Measurements from ENCODE around the gene OR1S1.
"Not testable (repeated sequence)": the region's sequence is repeated elsewhere in the genome, so short reads cannot be mapped to it uniquely, and the experiment has no call there.

Gene OR1S1

DNA sequence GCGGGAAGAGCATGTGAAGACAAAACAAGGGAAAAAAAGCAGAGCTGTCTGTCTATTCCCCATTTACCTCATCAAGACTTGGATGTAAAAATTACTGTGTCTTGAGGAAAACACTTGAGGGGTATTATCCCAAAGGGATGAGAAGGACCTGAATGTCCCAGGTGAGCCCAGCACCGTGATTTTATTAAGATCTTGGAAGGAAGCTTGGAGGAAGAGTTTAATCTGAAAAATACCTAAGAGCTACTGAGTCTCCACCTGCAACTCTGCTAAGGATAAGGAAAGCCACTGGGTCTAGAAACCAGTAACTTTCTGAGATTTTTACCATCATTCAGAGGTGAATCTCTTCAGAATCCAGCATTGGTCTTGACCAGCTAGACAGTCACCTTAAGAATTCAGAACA is at the start of gene OR1S1:
Gene OR1S1, plus strand, starts transcription at position 301 of the 400 bp plus-strand sequence.
- not testable (repeated sequence) for H3K36me3 ChIP-seq (ENCODE audit: control insufficient read depth, insufficient read depth, low read length); H3K9me3 ChIP-seq (ENCODE audit: control insufficient read depth, insufficient read depth, low read depth, low read length); H3K9ac ChIP-seq (ENCODE audit: low read length); H3K27me3 ChIP-seq (ENCODE audit: control insufficient read depth, insufficient read depth, low read length); H3K4me3 ChIP-seq (ENCODE audit: low read depth, low read length); H3K4me1 ChIP-seq (ENCODE audit: control insufficient read depth, insufficient read depth, low read length); H3K27ac ChIP-seq (ENCODE audit: low read depth, low read length)

DNA sequence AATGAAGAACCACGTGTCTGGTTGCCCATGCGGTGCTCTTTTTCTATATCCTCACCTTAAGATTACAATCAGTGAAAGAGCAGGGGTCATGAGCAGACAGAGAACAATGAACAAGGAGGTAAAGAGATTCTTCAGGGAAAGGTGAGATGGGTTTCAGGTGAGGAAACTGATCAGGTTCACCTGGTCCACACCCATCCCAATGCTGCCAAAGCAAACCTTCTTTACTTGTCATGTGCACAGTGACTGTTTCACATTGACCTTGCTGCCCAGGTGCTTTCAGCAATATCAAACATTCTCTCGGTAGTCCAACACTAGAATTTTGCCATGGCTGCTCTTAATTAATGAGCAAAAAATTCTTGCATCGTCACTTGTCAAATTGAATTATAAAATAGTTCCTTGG is 48.1 kb upstream of the OR1S1 start:
- Histone ChIP-seq H3K27ac (ENCODE audit: low read depth, low read length) (no peak overlapping the region), H3K9ac (ENCODE audit: low read length) (no peak overlapping the region), H3K4me1 (ENCODE audit: control insufficient read depth, insufficient read depth, low read length) (no peaks in the 10 kb centered on the region), H3K9me3 (ENCODE audit: control insufficient read depth, insufficient read depth, low read depth, low read length) (no peaks in the 10 kb centered on the region), H3K36me3 (ENCODE audit: control insufficient read depth, insufficient read depth, low read length) (no peaks in the 10 kb centered on the region), H3K27me3 (ENCODE audit: control insufficient read depth, insufficient read depth, low read length) (no peaks in the 10 kb centered on the region), H3K4me3 (ENCODE audit: low read depth, low read length) (no peak overlapping the region)

- Histone ChIP-seq H3K4me3 (ENCODE audit: low read depth, low read length) (no peak overlapping the region), H3K4me1 (ENCODE audit: control insufficient read depth, insufficient read depth, low read length) (no peaks in the 10 kb centered on the region), H3K36me3 (ENCODE audit: control insufficient read depth, insufficient read depth, low read length) (no peaks in the 10 kb centered on the region), H3K9me3 (ENCODE audit: control insufficient read depth, insufficient read depth, low read depth, low read length) (no peaks in the 10 kb centered on the region), H3K27me3 (ENCODE audit: control insufficient read depth, insufficient read depth, low read length) (no peaks in the 10 kb centered on the region), H3K27ac (ENCODE audit: low read depth, low read length) (no peak overlapping the region), H3K9ac (ENCODE audit: low read length) (no peak overlapping the region)
Observed at GRCh38 chr11:58164990-58165389, 47.5 kb upstream of the OR1S1 start.

GRCh38 chr11:58165504-58166106 is 46.9 kb upstream of the OR1S1 start:
- Histone ChIP-seq H3K27ac (ENCODE audit: low read depth, low read length) (no peak overlapping the region), H3K36me3 (ENCODE audit: control insufficient read depth, insufficient read depth, low read length) (no peaks in the 10 kb centered on the region), H3K4me1 (ENCODE audit: control insufficient read depth, insufficient read depth, low read length) (no peaks in the 10 kb centered on the region), H3K9ac (ENCODE audit: low read length) (no peak overlapping the region), H3K4me3 (ENCODE audit: low read depth, low read length) (no peak overlapping the region), H3K27me3 (ENCODE audit: control insufficient read depth, insufficient read depth, low read length) (no peaks in the 10 kb centered on the region), H3K9me3 (ENCODE audit: control insufficient read depth, insufficient read depth, low read depth, low read length) (no peaks in the 10 kb centered on the region)

DNA sequence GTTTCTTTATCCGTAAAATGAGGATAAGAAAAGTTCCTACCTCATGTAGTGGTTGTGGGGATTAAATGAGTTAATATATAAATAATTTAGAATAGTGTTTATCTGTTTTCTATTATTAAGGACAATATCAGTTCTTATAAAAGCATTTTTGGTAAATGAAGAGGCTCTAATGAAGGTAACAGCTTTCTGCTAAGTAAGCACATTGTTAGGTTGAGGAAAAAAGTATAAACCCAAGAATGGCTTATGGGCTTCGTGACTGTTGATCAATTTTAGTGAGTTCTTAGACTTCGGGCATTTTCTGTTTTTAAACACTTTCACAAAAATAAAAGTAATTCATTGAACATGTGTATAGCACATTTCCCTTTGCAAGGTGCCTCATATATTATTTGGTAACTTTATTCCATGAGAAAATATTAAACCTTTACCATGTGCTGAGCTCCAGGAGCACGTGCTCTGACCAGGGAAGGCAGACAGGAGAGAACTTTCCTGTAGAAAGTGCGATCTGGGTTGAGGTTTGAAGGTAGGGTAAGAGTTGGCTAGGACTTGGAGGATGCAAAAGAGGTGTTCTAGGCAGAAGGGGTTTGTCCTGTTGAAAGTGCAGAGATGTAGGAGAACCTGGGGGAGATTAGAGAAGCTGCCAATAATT is 35.0 kb upstream of the OR1S1 start:
- Histone ChIP-seq H3K4me1 (ENCODE audit: control insufficient read depth, insufficient read depth, low read length) (0 out of 2 replicates have a peak, but pooled peaks cover 3% of the 10 kb centered on the region), H3K36me3 (ENCODE audit: control insufficient read depth, insufficient read depth, low read length) (no peaks in the 10 kb centered on the region), H3K27me3 (ENCODE audit: control insufficient read depth, insufficient read depth, low read length) (no peaks in the 10 kb centered on the region), H3K9ac (ENCODE audit: low read length) (no peak overlapping the region), H3K27ac (ENCODE audit: low read depth, low read length) (no peak overlapping the region), H3K9me3 (ENCODE audit: control insufficient read depth, insufficient read depth, low read depth, low read length) (no peaks in the 10 kb centered on the region), H3K4me3 (ENCODE audit: low read depth, low read length) (no peak overlapping the region)

GRCh38 chr11:58178444-58178843 is 34.1 kb upstream of the OR1S1 start:
- Histone ChIP-seq H3K36me3 (ENCODE audit: control insufficient read depth, insufficient read depth, low read length) (no peaks in the 10 kb centered on the region), H3K27me3 (ENCODE audit: control insufficient read depth, insufficient read depth, low read length) (no peaks in the 10 kb centered on the region), H3K9ac (ENCODE audit: low read length) (no peak overlapping the region), H3K4me3 (ENCODE audit: low read depth, low read length) (no peak overlapping the region), H3K27ac (ENCODE audit: low read depth, low read length) (no peak overlapping the region), H3K4me1 (ENCODE audit: control insufficient read depth, insufficient read depth, low read length) (0 out of 2 replicates have a peak, but pooled peaks cover 3% of the 10 kb centered on the region), H3K9me3 (ENCODE audit: control insufficient read depth, insufficient read depth, low read depth, low read length) (no peaks in the 10 kb centered on the region)

GRCh38 chr11:58179648-58180047 is 32.9 kb upstream of the OR1S1 start:
- Histone ChIP-seq H3K4me3 (ENCODE audit: low read depth, low read length) (no peak overlapping the region), H3K9ac (ENCODE audit: low read length) (no peak overlapping the region), H3K9me3 (ENCODE audit: control insufficient read depth, insufficient read depth, low read depth, low read length) (no peaks in the 10 kb centered on the region), H3K27ac (ENCODE audit: low read depth, low read length) (no peak overlapping the region), H3K36me3 (ENCODE audit: control insufficient read depth, insufficient read depth, low read length) (no peaks in the 10 kb centered on the region), H3K4me1 (ENCODE audit: control insufficient read depth, insufficient read depth, low read length) (0 out of 2 replicates have a peak, but pooled peaks cover 3% of the 10 kb centered on the region), H3K27me3 (ENCODE audit: control insufficient read depth, insufficient read depth, low read length) (no peaks in the 10 kb centered on the region)

- Histone ChIP-seq H3K27me3 (ENCODE audit: control insufficient read depth, insufficient read depth, low read length) (no peaks in the 10 kb centered on the region), H3K36me3 (ENCODE audit: control insufficient read depth, insufficient read depth, low read length) (no peaks in the 10 kb centered on the region), H3K4me3 (ENCODE audit: low read depth, low read length) (no peak overlapping the region), H3K9me3 (ENCODE audit: control insufficient read depth, insufficient read depth, low read depth, low read length) (no peaks in the 10 kb centered on the region; the same call in 1 of the 2 replicates), H3K4me1 (ENCODE audit: control insufficient read depth, insufficient read depth, low read length) (no peaks in the 10 kb centered on the region), H3K9ac (ENCODE audit: low read length) (no peak overlapping the region), H3K27ac (ENCODE audit: low read depth, low read length) (no peak overlapping the region)
Observed at GRCh38 chr11:58186938-58187337, 25.6 kb upstream of the OR1S1 start.

- Histone ChIP-seq H3K27me3 (ENCODE audit: control insufficient read depth, insufficient read depth, low read length) (no peaks in the 10 kb centered on the region), H3K4me1 (ENCODE audit: control insufficient read depth, insufficient read depth, low read length) (no peaks in the 10 kb centered on the region), H3K9me3 (ENCODE audit: control insufficient read depth, insufficient read depth, low read depth, low read length) (no peaks in the 10 kb centered on the region; the same call in 1 of the 2 replicates), H3K9ac (ENCODE audit: low read length) (no peak within 1 kb of the TSS), H3K27ac (ENCODE audit: low read depth, low read length) (no peak within 1 kb of the TSS), H3K4me3 (ENCODE audit: low read depth, low read length) (no peak within 1 kb of the TSS), H3K36me3 (ENCODE audit: control insufficient read depth, insufficient read depth, low read length) (no peaks in the 10 kb centered on the region)
Observed at GRCh38 chr11:58188770-58189169, 23.8 kb upstream of the OR1S1 start, which contains the start of gene OR9Q2. TSS of gene OR9Q2 (plus strand) at chr11:58189070. CDS start at chr11:58190491, 1,421 bp downstream.

GRCh38 chr11:58192229-58192628 is 20.3 kb upstream of the OR1S1 start:
- H3K36me3 ChIP-seq (ENCODE audit: control insufficient read depth, insufficient read depth, low read length): no peaks in the 10 kb centered on the region
- H3K27ac ChIP-seq (ENCODE audit: low read depth, low read length): no peak overlapping the region
- H3K9ac ChIP-seq (ENCODE audit: low read length): no peak overlapping the region
- H3K27me3 ChIP-seq (ENCODE audit: control insufficient read depth, insufficient read depth, low read length): no peaks in the 10 kb centered on the region
- no peak overlapping the region for H3K4me3 ChIP-seq (ENCODE audit: low read depth, low read length)
- H3K9me3 ChIP-seq (ENCODE audit: control insufficient read depth, insufficient read depth, low read depth, low read length): no peaks in the 10 kb centered on the region; the same call in 1 of the 2 replicates
- H3K4me1 ChIP-seq (ENCODE audit: control insufficient read depth, insufficient read depth, low read length): no peaks in the 10 kb centered on the region

DNA sequence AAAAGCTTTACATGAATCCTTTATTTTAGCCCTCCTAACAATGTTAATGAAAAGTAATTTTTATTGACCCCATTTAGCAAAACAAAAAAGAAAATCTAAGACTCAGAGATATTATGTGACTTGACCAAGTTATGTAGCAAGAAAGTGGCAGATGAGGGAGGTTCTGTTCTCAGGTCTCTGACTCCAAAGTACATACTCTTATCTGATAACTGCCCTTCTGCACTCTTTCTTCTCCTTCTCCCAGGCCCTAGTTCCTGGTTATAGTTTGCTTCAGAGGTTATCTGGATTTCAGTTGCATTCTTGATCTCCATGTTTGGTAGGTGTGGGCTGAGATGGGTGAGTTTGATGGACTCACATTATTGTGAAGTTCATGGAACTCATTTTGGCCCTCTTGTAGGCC is 19.1 kb upstream of the OR1S1 start:
- Histone ChIP-seq H3K9ac (ENCODE audit: low read length) (no peak overlapping the region), H3K4me3 (ENCODE audit: low read depth, low read length) (no peak overlapping the region), H3K27me3 (ENCODE audit: control insufficient read depth, insufficient read depth, low read length) (no peaks in the 10 kb centered on the region), H3K4me1 (ENCODE audit: control insufficient read depth, insufficient read depth, low read length) (no peaks in the 10 kb centered on the region), H3K36me3 (ENCODE audit: control insufficient read depth, insufficient read depth, low read length) (no peaks in the 10 kb centered on the region), H3K27ac (ENCODE audit: low read depth, low read length) (no peak overlapping the region), H3K9me3 (ENCODE audit: control insufficient read depth, insufficient read depth, low read depth, low read length) (peaks cover 7% of the 10 kb centered on the region)
